Mononuclear cell (primary cell): Measurements from ENCODE around the gene CENPP. TPM values are rescaled to one million over a fixed set of nuclear protein-coding genes. Genes with fewer than 3 reads are reported as not detected.

ENCODE experiments used
- H3K27me3 ChIP-seq: 2 replicates; pipeline ENCODE4 v1.6.0; 2011; ENCODE audit warnings: low read length, control low read depth; ENCODE audit not compliant: insufficient read depth
- H3K4me1 ChIP-seq: 2 replicates; pipeline ENCODE4 v1.5.1; 2011; ENCODE audit warnings: mild to moderate bottlenecking, low read length, control low read depth; ENCODE audit not compliant: insufficient read depth
- H3K4me3 ChIP-seq: 2 replicates; pipeline ENCODE4 v1.5.1; 2011; ENCODE audit warnings: mild to moderate bottlenecking, low read length, moderate library complexity
- H3K9me3 ChIP-seq: 2 replicates; pipeline ENCODE4 v1.5.1; 2011; ENCODE audit warnings: low read depth, mild to moderate bottlenecking, control low read depth, low read length
- total RNA-seq: library from RNA; depleted of rRNA; stranded (reverse); fragments of >200 nt; gene quantifications from one replicate; pipeline ENCODE4 v1.2.3, GENCODE V29; 2012

Gene CENPP
- total RNA-seq, 1 donor = 12.5 TPM

- Histone ChIP-seq H3K9me3 (no peaks in the 10 kb centered on the region), H3K27me3 (no peaks in the 10 kb centered on the region), H3K4me3 (no peak overlapping the region), H3K4me1 (no peaks in the 10 kb centered on the region)
Measured at GRCh38 chr9:92384375-92384774, 58.6 kb downstream of the CENPP start.

DNA sequence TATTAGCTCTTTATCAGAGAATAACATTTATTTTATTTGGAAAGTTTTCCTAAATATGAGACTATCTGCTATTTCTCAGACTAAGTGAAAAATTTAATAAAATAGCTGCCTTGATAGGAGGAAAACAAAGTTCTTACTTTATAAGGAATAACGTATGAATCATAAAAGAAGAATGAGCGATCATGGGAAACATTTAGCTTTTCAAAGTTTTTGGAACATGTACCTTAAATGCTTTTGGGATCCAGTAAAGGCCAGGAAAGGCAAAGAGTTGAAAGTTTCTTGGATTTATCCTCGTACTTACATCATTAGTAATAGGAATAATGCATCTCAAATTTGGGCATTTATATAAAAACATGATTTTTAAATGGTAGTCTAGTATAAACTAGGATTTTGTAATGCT is 59.2 kb downstream of the CENPP start:
- H3K9me3 ChIP-seq = no peaks in the 10 kb centered on the region
- no peak overlapping the region for H3K4me3 ChIP-seq
- H3K27me3 ChIP-seq = no peaks in the 10 kb centered on the region
- H3K4me1 ChIP-seq = no peaks in the 10 kb centered on the region

GRCh38 chr9:92385477-92385876 is 59.7 kb downstream of the CENPP start:
- H3K27me3 ChIP-seq = no peaks in the 10 kb centered on the region
- H3K4me1 ChIP-seq = no peaks in the 10 kb centered on the region
- no peaks in the 10 kb centered on the region for H3K9me3 ChIP-seq
- H3K4me3 ChIP-seq = no peak overlapping the region

DNA sequence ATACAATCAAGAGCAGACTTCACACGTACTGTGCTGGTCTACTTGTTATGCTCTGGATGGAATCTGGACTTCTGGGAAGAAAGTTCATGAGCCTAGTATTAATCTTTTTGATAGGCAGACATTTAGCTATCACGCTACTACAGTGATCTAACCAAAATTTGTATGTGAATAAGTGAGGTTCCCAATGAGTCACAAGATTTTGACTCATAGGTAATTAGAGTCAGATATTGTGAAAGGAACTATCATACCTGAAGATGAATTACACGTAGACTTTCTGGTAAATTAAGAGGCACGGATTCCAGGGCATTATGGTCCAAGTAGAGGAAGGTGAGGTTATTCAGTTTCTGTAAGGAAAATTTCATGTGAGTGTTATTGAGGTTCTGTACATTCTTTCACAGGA is 60.2 kb downstream of the CENPP start:
- Histone ChIP-seq H3K4me1 (no peaks in the 10 kb centered on the region), H3K9me3 (no peaks in the 10 kb centered on the region), H3K27me3 (no peaks in the 10 kb centered on the region), H3K4me3 (no peak overlapping the region)

- Histone ChIP-seq H3K27me3 (no peaks in the 10 kb centered on the region), H3K4me1 (no peaks in the 10 kb centered on the region), H3K9me3 (no peaks in the 10 kb centered on the region), H3K4me3 (no peak overlapping the region)
Measured at GRCh38 chr9:92392690-92393089, 66.9 kb downstream of the CENPP start.

- H3K27me3 ChIP-seq = no peaks in the 10 kb centered on the region
- H3K4me3 ChIP-seq = no peak overlapping the region
- no peaks in the 10 kb centered on the region for H3K4me1 ChIP-seq
- no peaks in the 10 kb centered on the region for H3K9me3 ChIP-seq
Measured at GRCh38 chr9:92393686-92394085, 67.9 kb downstream of the CENPP start.

GRCh38 chr9:92395617-92396016 is 69.9 kb downstream of the CENPP start:
- no peaks in the 10 kb centered on the region for H3K9me3 ChIP-seq
- no peak overlapping the region for H3K4me3 ChIP-seq
- no peaks in the 10 kb centered on the region for H3K4me1 ChIP-seq
- no peaks in the 10 kb centered on the region for H3K27me3 ChIP-seq

DNA sequence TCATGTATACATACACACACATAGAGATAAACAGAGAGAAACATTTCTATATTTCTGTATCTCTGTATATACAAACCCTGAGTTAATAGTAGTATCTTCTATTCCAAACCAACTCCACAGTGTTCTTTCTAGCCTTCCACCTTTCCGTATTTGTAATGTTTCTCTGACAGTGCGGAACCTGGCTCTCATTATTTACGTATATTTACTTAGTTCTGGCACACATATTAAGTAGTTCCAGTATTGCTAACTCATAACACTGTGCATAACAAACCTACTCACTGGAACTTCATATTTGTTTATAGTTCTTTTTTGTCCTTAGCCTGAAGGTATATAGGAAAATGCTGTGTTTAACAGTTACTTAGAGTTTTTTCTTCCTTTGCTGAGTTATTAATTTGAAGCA is 72.1 kb downstream of the CENPP start:
- H3K4me1 ChIP-seq = no peaks in the 10 kb centered on the region
- no peak overlapping the region for H3K4me3 ChIP-seq
- H3K27me3 ChIP-seq = no peaks in the 10 kb centered on the region
- no peaks in the 10 kb centered on the region for H3K9me3 ChIP-seq

GRCh38 chr9:92402360-92402759 is 76.6 kb downstream of the CENPP start:
- H3K27me3 ChIP-seq = no peaks in the 10 kb centered on the region
- peaks cover 17% of the 10 kb centered on the region for H3K4me1 ChIP-seq
- H3K9me3 ChIP-seq = no peaks in the 10 kb centered on the region
- H3K4me3 ChIP-seq = no peak overlapping the region

- peaks cover 17% of the 10 kb centered on the region for H3K4me1 ChIP-seq
- no peaks in the 10 kb centered on the region for H3K27me3 ChIP-seq
- no peaks in the 10 kb centered on the region for H3K9me3 ChIP-seq
- H3K4me3 ChIP-seq = no peak overlapping the region
Measured at GRCh38 chr9:92402826-92403745, 77.3 kb downstream of the CENPP start.

- Histone ChIP-seq H3K4me1 (peaks cover 17% of the 10 kb centered on the region), H3K4me3 (no peak within 1 kb of the TSS), H3K9me3 (no peaks in the 10 kb centered on the region), H3K27me3 (no peaks in the 10 kb centered on the region)
Measured at GRCh38 chr9:92404042-92404836, 78.5 kb downstream of the CENPP start, which contains the start of gene OGN. OGN (minus strand) TSS chr9:92404578; CDS start chr9:92403407, 1,171 bp downstream.

GRCh38 chr9:92405818-92406217 is 80.1 kb downstream of the CENPP start:
- no peaks in the 10 kb centered on the region for H3K9me3 ChIP-seq
- H3K27me3 ChIP-seq = no peaks in the 10 kb centered on the region
- H3K4me1 ChIP-seq = peaks cover 17% of the 10 kb centered on the region
- H3K4me3 ChIP-seq = no peak overlapping the region

DNA sequence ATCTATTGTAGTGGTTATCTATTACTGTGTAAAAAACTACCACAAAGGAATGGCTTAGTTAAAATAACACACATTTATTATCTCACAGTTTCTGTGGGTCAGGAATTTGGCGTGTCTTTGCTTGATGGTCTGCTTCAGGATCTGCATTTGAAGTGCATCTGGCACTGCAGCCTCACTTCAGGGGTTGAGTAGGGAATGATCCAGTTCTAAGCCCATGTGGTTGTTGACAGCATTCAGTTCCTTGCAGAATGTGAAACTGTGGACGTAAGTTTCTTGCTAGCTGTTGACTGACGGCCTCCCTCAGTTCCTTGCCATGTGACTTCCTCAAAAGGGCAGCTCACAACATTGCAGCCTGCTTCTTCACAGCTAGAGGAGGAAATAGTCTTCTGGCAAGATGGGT is 80.7 kb downstream of the CENPP start:
- Histone ChIP-seq H3K27me3 (no peaks in the 10 kb centered on the region), H3K4me1 (peaks cover 17% of the 10 kb centered on the region), H3K9me3 (no peaks in the 10 kb centered on the region), H3K4me3 (no peak overlapping the region)

GRCh38 chr9:92407818-92408217 is 82.1 kb downstream of the CENPP start:
- Histone ChIP-seq H3K4me3 (no peak overlapping the region), H3K27me3 (no peaks in the 10 kb centered on the region), H3K9me3 (no peaks in the 10 kb centered on the region), H3K4me1 (peaks cover 17% of the 10 kb centered on the region)

GRCh38 chr9:92408747-92409478 is 83.2 kb downstream of the CENPP start:
- Histone ChIP-seq H3K4me3 (no peak overlapping the region), H3K9me3 (no peaks in the 10 kb centered on the region), H3K27me3 (no peaks in the 10 kb centered on the region), H3K4me1 (peaks cover 17% of the 10 kb centered on the region)
